GM21529 (cell line): ENCODE data around the gene SLC28A1.

ENCODE experiments used
- ATAC-seq: cut with Tn5 transposase; IDR thresholded peaks from one replicate; pipeline ENCODE4 v1.9.1; 2021; ENCODE audit not compliant: unreplicated experiment

Gene SLC28A1

GRCh38 chr15:84885801-84886200 is 1.3 kb downstream of the SLC28A1 start:
- no peak for ATAC-seq

- ATAC-seq, result no peak
These were observed 1.9 kb downstream of the SLC28A1 start for GRCh38 chr15:84886211-84886983.

GRCh38 chr15:84886984-84887299 is 2.5 kb downstream of the SLC28A1 start:
- no peak for ATAC-seq

- no peak for ATAC-seq
These were observed 3.5 kb downstream of the SLC28A1 start for GRCh38 chr15:84887938-84888337.

DNA sequence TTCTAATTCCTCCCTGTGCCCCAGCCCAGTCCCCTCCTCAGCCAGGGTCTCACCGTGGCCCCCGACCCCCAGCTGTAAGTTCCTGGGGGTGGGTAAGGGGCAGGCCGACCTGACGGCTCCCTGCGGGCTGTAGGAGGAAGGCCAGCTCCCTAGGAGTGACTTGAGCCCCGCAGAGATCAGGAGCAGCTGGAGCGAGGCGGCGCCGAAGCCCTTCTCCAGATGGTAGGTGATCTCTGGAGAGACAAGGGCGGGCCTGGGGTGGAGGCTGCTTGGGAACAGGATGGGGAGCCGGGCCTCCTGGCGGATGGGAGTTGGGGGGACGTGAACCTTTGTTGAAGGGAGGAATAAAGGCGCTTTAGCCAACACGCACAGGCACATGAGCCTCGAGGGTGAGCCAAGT is 4.2 kb downstream of the SLC28A1 start:
- no peak for ATAC-seq

- no peak for ATAC-seq
These were observed 5.0 kb downstream of the SLC28A1 start for GRCh38 chr15:84889313-84889990.

DNA sequence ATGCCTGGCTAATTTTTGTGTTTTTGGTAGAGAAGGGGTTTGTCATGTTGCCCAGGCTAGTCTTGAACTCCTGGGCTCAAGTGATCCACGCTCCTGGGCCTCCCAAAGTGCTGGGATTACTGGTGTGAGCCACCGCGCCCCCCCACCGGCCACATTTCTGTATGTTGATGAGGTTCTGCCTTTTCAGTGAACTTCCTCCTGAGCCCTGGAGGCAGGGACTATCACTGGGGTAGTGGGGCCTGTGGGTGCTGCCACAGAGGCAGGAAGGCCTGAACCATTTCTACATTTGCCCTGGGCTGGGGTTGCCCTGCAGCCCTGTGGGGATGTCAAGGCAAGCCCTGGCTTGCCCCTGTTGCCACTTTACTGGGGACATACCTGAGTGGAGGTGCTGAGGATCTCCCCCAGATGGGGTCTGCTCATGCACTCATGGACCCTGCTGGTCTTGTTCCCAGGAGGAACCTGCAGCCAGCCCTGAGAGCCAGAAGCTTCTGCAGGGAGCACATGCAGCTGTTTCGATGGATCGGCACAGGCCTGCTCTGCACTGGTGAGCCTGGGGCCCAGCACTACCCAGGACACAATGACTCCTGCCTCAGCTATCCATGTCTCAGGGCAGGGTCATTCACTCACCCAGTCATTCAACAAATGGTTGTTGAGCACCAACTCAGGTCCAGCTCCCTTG is 5.7 kb downstream of the SLC28A1 start:
- ATAC-seq, result no peak

- no peak for ATAC-seq
These were observed 6.3 kb downstream of the SLC28A1 start for GRCh38 chr15:84890670-84891162.

GRCh38 chr15:84891339-84891738 is 6.9 kb downstream of the SLC28A1 start:
- no peak for ATAC-seq

GRCh38 chr15:84892786-84893307 is 8.4 kb downstream of the SLC28A1 start:
- no peak for ATAC-seq

- ATAC-seq, result no peak
These were observed 9.1 kb downstream of the SLC28A1 start for GRCh38 chr15:84893607-84894006.

DNA sequence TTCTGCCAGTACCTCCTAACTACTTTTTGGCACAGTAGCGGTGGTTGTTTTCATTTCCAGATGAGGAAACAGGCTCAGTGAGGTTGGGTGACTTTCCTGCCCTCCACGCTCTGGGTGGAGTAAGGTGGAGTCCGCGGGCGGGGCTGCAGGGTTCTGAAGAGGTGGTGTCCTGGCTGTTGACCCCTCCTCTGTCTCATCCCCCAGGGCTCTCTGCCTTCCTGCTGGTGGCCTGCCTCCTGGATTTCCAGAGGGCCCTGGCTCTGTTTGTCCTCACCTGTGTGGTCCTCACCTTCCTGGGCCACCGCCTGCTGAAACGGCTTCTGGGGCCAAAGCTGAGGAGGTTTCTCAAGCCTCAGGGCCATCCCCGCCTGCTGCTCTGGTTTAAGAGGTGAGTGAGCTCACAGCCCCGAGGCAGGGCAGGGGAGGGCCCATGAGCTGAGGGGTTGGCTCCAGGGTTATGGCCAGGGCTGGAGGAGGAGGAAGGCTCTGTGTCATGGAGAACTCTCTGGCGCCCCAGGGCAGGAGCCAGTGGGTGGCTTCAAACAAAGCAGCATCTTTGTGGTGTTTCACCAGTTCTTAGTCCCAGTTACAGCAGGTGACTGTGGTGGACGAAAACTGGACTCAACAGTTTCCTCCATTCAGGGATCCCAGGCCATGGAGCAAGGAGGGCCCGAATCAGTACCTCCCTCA is 10.4 kb downstream of the SLC28A1 start:
- no peak for ATAC-seq

DNA sequence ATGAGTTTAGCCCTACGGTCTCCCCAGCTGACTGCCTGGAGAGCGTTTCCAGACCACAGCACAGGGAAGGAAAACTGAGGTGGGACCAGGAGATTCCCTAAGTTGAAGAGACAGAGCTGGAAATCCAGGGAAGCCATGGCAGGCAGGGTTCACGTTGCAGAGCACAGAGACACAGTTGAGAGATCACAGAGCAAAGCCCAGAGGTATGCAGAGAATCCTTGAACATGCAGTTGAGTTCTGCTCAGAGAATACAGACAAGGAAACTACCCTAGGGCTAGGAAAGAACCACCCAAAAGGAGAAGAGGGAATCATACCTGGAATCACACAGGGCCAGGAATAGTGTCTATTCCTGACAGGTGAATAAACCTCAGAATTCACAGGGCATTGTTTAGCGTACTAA is 14.3 kb downstream of the SLC28A1 start:
- ATAC-seq, result no peak

DNA sequence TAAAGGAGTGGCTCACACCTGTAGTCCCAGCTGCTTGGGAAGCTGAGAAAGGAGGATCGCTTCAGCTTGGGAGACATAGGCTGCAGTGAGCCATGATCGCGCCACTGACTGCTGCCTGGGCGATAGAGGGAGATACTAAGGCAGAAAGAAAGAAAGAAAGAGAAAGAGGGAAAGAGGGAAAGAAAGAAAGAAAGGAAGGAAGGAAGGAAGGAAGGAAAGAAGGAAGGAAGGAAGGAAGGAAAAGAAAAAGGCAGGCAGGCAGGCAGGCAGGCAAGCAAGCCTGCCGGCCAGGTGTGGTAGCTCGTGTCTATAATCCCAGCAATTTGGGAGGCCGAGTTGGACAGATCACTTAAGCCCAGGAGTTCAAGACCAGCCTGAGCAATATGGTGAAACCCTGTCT is 15.3 kb downstream of the SLC28A1 start:
- ATAC-seq, result no peak

- no peak for ATAC-seq
These were observed 17.1 kb downstream of the SLC28A1 start for GRCh38 chr15:84901540-84901939.

GRCh38 chr15:84903751-84904150 is 19.3 kb downstream of the SLC28A1 start:
- ATAC-seq, result no peak

- no peak for ATAC-seq
These were observed 20.0 kb downstream of the SLC28A1 start for GRCh38 chr15:84904419-84904818.

DNA sequence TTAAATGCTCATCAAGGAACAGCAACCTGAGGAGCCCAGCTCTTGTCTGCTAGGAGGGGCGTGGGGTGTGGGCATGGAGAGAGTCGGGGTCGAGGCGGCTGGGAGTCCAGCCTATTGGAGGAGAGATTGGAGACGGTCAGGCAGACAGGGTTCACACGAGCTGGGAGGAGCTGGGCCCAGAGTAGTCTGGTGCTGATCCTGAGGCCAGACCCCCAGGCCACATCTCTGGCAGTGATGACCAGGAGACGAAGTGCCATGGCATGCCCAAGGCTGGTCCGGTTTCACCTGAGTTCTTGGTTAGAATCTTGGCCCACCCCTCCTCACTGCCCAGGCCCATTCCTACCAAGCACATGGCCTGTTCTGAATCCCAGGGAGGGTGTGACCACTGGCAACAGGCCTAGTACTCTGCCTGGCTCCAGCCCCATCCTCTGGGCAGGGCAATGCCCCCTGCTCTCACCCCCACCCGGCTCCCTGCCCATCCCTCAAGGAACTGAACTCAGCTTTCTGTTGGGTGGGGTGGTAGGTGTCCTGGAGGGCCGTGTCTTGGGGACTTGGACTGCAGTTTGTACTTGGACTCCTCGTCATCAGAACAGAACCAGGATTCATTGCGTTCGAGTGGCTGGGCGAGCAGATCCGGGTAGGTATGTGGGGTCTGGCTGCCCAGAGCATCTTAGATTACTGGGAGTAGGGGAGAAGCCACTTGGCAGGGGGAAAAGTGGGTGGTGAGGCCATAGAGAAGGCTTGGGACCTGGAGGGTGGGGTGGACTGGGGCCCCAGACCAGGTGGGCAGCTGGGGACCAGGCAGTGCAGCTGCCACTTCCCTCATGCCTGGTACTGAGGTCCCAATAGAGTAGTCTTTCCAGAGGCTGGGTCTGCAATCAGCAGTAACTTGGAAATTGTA is 20.8 kb downstream of the SLC28A1 start:
- ATAC-seq, result no peak

GRCh38 chr15:84907731-84908130 is 23.3 kb downstream of the SLC28A1 start:
- no peak for ATAC-seq

DNA sequence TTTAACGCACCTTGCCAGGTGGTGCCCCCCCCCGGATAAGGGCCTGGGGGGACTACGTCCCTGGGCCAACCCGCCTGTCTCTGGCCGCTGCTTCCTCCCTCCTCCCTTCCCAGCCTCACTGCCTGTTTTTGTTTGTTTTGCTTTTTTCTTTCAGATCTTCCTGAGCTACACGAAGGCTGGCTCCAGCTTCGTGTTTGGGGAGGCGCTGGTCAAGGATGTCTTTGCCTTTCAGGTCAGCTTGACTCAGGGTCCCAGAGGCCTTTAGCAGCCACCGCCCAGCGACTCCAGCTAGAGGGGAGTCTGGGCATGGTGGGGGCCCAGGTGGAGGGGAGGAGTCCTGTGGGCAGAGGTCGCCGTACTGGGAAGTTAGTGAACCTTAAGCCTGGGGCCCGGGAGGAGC is 24.1 kb downstream of the SLC28A1 start:
- ATAC-seq, result no peak
